Natural killer cell (primary cell): Measurements from ENCODE around the gene OSR1. TPM values are rescaled to one million over a fixed set of nuclear protein-coding genes. Genes with fewer than 3 reads are reported as not detected.
"Not testable (repeated sequence)": the region's sequence is repeated elsewhere in the genome, so short reads cannot be mapped to it uniquely, and the experiment has no call there.

ENCODE experiments used
- ATAC-seq, 3 donors: fragments of 150-1000 bp in 2 of 3; fragments of 200-7000 bp in 1 of 3; cut with Tn5 transposase; 1 replicate in 1 of 3; 2 replicates in 2 of 3; pipeline ENCODE4 v1.10.0; 2021; ENCODE audit warnings: mild to moderate bottlenecking in 2 of 3, moderate library complexity in 2 of 3
- DNase-seq, 2 donors: peaks; one replicate each; pipeline versions ENCODE4 v3.0.0 to v3.0.0-alpha.2; 2013 to 2021; ENCODE audit warnings: mixed read lengths in 1 of 2
- H3K27ac ChIP-seq: one replicate; pipeline ENCODE4 v1.5.1; 2013; ENCODE audit warnings: mild to moderate bottlenecking, low read length
- H3K27me3 ChIP-seq: one replicate; pipeline ENCODE4 v1.6.1; 2013; ENCODE audit warnings: low read length; ENCODE audit not compliant: control insufficient read depth, insufficient read depth
- H3K36me3 ChIP-seq: one replicate; pipeline ENCODE4 v1.6.1; 2013; ENCODE audit warnings: low read length; ENCODE audit not compliant: control insufficient read depth, insufficient read depth
- H3K4me1 ChIP-seq: one replicate; pipeline ENCODE4 v1.6.1; 2013; ENCODE audit warnings: low read length; ENCODE audit not compliant: control insufficient read depth, insufficient read depth
- H3K4me3 ChIP-seq: one replicate; pipeline ENCODE4 v1.5.1; 2013; ENCODE audit warnings: low read length
- H3K9me3 ChIP-seq: one replicate; pipeline ENCODE4 v1.6.1; 2013; ENCODE audit warnings: low read length; ENCODE audit not compliant: control insufficient read depth, insufficient read depth
- H3K27ac Mint-ChIP-seq, 2 donors: one replicate each; pipeline ENCODE4 v1.8.0; 2022; ENCODE audit warnings: mild to moderate bottlenecking in 2 of 2, mixed read lengths in 2 of 2, moderate library complexity in 1 of 2
- H3K27me3 Mint-ChIP-seq, 2 donors: one replicate each; pipeline ENCODE4 v1.8.0; 2022; ENCODE audit warnings: low read depth in 2 of 2, mixed read lengths in 2 of 2
- H3K36me3 Mint-ChIP-seq: one replicate; pipeline ENCODE4 v1.8.0; 2022; ENCODE audit warnings: mixed read lengths
- H3K4me1 Mint-ChIP-seq, 2 donors: one replicate each; pipeline ENCODE4 v1.8.0; 2022; ENCODE audit warnings: mixed read lengths in 2 of 2
- H3K4me3 Mint-ChIP-seq: one replicate; pipeline ENCODE4 v1.8.0; 2022; ENCODE audit warnings: mild to moderate bottlenecking, moderate library complexity, mixed read lengths
- H3K9me3 Mint-ChIP-seq, 2 donors: one replicate each; pipeline ENCODE4 v1.8.0; 2022; ENCODE audit warnings: mixed read lengths in 2 of 2
- CTCF ChIP-seq: fragments of 200-600 bp; IDR thresholded peaks from one replicate; pipeline ENCODE4 v1.8.0; 2022; ENCODE audit warnings: antibody characterized with exemption
- WGBS: methylation state at CpG from one replicate; pipeline ENCODE4 v1.1.7; 2013; ENCODE audit warnings: missing lambda C conversion rate; ENCODE audit not compliant: insufficient coverage; 5-methylcytosine and 5-hydroxymethylcytosine counted together
- intact Hi-C: fragments of 100-400 bp; cut with micrococcal nuclease; formaldehyde crosslinking; loops from one replicate; pipeline ENCODE4 v1.14.2; 2022
- total RNA-seq, 4 donors: library from RNA; stranded (reverse); fragments of 120-200 nt in 1 of 4; gene quantifications; one replicate each; pipeline versions ENCODE4 v1.2.3 to v1.2.4, GENCODE V29; 2013 to 2022

Gene OSR1
- not detected for total RNA-seq
- total RNA-seq (2013): not detected

- peak in 1 of 2 donors; percentile 52 for DNase-seq
- no peak within 1 kb of the TSS for H3K27ac ChIP-seq
- H3K4me1 Mint-ChIP-seq: peaks cover 39 to 48% of the 10 kb centered on the region in 2 donors
- intact Hi-C loops: no loop called here
- H3K9me3 ChIP-seq: no peaks in the 10 kb centered on the region
- peaks cover 77% of the 10 kb centered on the region for H3K27me3 ChIP-seq
- peak within 1 kb of the TSS; percentile 7 for H3K4me3 ChIP-seq
- H3K36me3 Mint-ChIP-seq: no peaks in the 10 kb centered on the region
- peaks cover 52% of the 10 kb centered on the region for H3K4me1 ChIP-seq
- 2% methylated on average over 46 of the region's 51 CpGs for WGBS
- TF ChIP-seq CTCF: no peak
- no peak within 1 kb of the TSS for H3K27ac Mint-ChIP-seq
- peaks cover 59 to 63% of the 10 kb centered on the region in 2 donors for H3K27me3 Mint-ChIP-seq
- peak within 1 kb of the TSS; percentile 55 for H3K4me3 Mint-ChIP-seq
- no peaks in the 10 kb centered on the region for H3K36me3 ChIP-seq
- ATAC-seq: peak in 1 of 3 donors; percentile 19
- H3K9me3 Mint-ChIP-seq: no peaks in the 10 kb centered on the region
Measured at GRCh38 chr2:19358242-19359020, at the start of gene OSR1. Gene OSR1 (minus strand): TSS chr2:19358623. CDS start chr2:19353805, 4,818 bp downstream.

- H3K9me3 Mint-ChIP-seq: peaks cover 0 to 2% of the 10 kb centered on the region in 2 donors
- ATAC-seq: no peak
- Histone ChIP-seq H3K4me1 (no peaks in the 10 kb centered on the region), H3K27ac (no peak overlapping the region), H3K9me3 (no peaks in the 10 kb centered on the region), H3K4me3 (no peak overlapping the region), H3K36me3 (no peaks in the 10 kb centered on the region), H3K27me3 (no peaks in the 10 kb centered on the region)
- H3K4me3 Mint-ChIP-seq: no peak overlapping the region
- DNase-seq: no peak
- intact Hi-C loops: no loop called here
- H3K27me3 Mint-ChIP-seq: peaks cover 0 to 3% of the 10 kb centered on the region in 2 donors
- 79% methylated on average over 4 of the region's 4 CpGs for WGBS
- TF ChIP-seq CTCF: no peak
- no peaks in the 10 kb centered on the region for H3K4me1 Mint-ChIP-seq
- no peaks in the 10 kb centered on the region for H3K36me3 Mint-ChIP-seq
- no peak overlapping the region for H3K27ac Mint-ChIP-seq
Measured at GRCh38 chr2:19403785-19404184, 45.4 kb upstream of the OSR1 start.

- no peak for DNase-seq
- intact Hi-C loops: no loop called here
- Mint-ChIP-seq H3K4me1 (no peaks in the 10 kb centered on the region), H3K27ac (no peak overlapping the region), H3K27me3 (peaks cover 8 to 18% of the 10 kb centered on the region in 2 donors), H3K4me3 (no peak overlapping the region), H3K9me3 (peaks cover 0 to 4% of the 10 kb centered on the region in 2 donors), H3K36me3 (no peaks in the 10 kb centered on the region)
- Histone ChIP-seq H3K36me3 (no peaks in the 10 kb centered on the region), H3K9me3 (no peaks in the 10 kb centered on the region), H3K27me3 (no peaks in the 10 kb centered on the region), H3K4me1 (no peaks in the 10 kb centered on the region), H3K4me3 (no peak overlapping the region), H3K27ac (no peak overlapping the region)
- no peak for ATAC-seq
- WGBS: 98% methylated on average over 4 of the region's 4 CpGs
- TF ChIP-seq CTCF: no peak
Measured at GRCh38 chr2:19392191-19392590, 33.8 kb upstream of the OSR1 start.

- H3K4me1 Mint-ChIP-seq, intact Hi-C loops, H3K9me3 Mint-ChIP-seq, H3K27me3 ChIP-seq, H3K36me3 Mint-ChIP-seq, DNase-seq, H3K9me3 ChIP-seq, H3K4me3 Mint-ChIP-seq, H3K27ac Mint-ChIP-seq, H3K36me3 ChIP-seq, H3K4me1 ChIP-seq, ATAC-seq, H3K4me3 ChIP-seq, H3K27ac ChIP-seq: not testable (repeated sequence)
- peaks cover 7 to 16% of the 10 kb centered on the region in 2 donors for H3K27me3 Mint-ChIP-seq
- WGBS: 85% methylated on average over 7 of the region's 7 CpGs
Measured at GRCh38 chr2:19389469-19389868, 31.0 kb upstream of the OSR1 start.
